Right atrium auricular region (tissue), 2 donors: ENCODE results near the gene SLBP. TPM values are rescaled to one million over a fixed set of nuclear protein-coding genes. Genes with fewer than 3 reads are reported as not detected.

ENCODE experiments used
- DNase-seq: peaks from one replicate; pipeline ENCODE4 v3.0.0-alpha.2; 2019; ENCODE audit warnings: low spot score
- H3K27ac ChIP-seq, 2 donors: fragments of 200-600 bp; sonication (generic); 1 replicate in 1 of 2; 2 replicates in 1 of 2; pipeline ENCODE4 v1.5.1; 2016 to 2019
- H3K27me3 ChIP-seq, 2 donors: fragments of 200-600 bp; sonication (generic); one replicate each; pipeline versions ENCODE4 v1.5.1 to v1.6.0; 2017 to 2019
- H3K36me3 ChIP-seq: fragments of 200-600 bp; sonication (generic); one replicate; pipeline ENCODE4 v1.5.1; 2016
- H3K4me1 ChIP-seq, 2 donors: fragments of 200-600 bp; sonication (generic); one replicate each; pipeline versions ENCODE4 v1.5.1 to v1.6.0; 2017 to 2019
- H3K4me3 ChIP-seq, 2 donors: fragments of 200-600 bp; sonication (generic); 1 replicate in 1 of 2; 2 replicates in 1 of 2; pipeline ENCODE4 v1.5.1; 2017 to 2019; ENCODE audit warnings: mild to moderate bottlenecking in 1 of 2, moderate library complexity in 1 of 2
- H3K9me3 ChIP-seq, 2 donors: fragments of 200-600 bp; sonication (generic); one replicate each; pipeline ENCODE4 v1.5.1; 2019
- total RNA-seq, 2 donors: library from RNA; depleted of rRNA; stranded (reverse); fragments of >200 nt; gene quantifications; one replicate each; pipeline ENCODE4 v1.1.0, GENCODE V29; 2016
- TF ChIP-seq, protein P1 (sequence below), 2 donors: fragments of 200-600 bp; sonication (generic); IDR thresholded peaks; one replicate each; pipeline ENCODE4 v1.5.1; 2019; ENCODE audit warnings: antibody characterized with exemption in 2 of 2

The SLBP gene
- total RNA-seq, 2 donors from 2014 or later = 15.6 to 20.1 TPM

DNA sequence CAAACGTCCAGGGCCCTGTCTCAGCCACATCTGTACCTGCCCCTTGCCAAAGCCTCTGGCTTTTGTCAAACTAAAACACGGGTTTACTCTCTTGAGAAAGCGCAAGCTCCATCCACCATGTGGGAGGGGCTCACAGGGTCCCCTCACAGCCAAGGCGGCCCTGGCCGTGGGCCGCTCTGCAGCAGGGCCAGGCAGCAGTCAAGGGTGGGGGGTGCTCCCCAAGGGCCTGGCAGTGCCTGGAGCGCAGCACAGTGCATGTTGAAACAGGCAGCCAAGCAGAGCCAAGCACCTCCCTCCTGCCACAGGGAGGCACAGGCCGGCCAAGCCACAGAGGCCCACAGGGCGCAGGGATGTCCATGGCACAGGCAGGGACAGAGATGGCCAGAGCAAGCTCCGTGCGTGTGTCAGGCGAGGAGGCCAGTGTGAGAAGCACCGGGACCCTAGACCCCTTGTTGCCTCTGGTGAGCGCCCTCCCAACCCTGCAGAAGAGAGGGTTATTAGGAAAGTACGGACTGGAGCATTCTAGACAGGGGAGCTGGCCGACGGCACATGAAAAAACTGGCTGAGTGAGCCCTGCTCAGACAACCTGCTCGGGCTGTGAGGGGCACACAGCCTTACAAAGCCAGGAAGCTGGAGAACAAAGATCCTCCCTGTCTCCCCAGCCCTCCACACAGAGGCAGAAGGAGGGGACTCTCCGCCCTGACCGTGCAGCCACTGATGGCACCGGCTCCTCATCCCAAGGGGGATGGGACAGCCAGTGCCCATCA, 67.0 kb downstream of the SLBP start:
- no peak for DNase-seq
- Histone ChIP-seq H3K4me3 (no peak overlapping the region), H3K36me3 (no peaks in the 10 kb centered on the region), H3K27me3 (no peaks in the 10 kb centered on the region), H3K9me3 (no peaks in the 10 kb centered on the region), H3K27ac (no peak overlapping the region), H3K4me1 (peaks cover 0 to 7% of the 10 kb centered on the region in 2 donors)
- TF ChIP-seq, protein P1, sequence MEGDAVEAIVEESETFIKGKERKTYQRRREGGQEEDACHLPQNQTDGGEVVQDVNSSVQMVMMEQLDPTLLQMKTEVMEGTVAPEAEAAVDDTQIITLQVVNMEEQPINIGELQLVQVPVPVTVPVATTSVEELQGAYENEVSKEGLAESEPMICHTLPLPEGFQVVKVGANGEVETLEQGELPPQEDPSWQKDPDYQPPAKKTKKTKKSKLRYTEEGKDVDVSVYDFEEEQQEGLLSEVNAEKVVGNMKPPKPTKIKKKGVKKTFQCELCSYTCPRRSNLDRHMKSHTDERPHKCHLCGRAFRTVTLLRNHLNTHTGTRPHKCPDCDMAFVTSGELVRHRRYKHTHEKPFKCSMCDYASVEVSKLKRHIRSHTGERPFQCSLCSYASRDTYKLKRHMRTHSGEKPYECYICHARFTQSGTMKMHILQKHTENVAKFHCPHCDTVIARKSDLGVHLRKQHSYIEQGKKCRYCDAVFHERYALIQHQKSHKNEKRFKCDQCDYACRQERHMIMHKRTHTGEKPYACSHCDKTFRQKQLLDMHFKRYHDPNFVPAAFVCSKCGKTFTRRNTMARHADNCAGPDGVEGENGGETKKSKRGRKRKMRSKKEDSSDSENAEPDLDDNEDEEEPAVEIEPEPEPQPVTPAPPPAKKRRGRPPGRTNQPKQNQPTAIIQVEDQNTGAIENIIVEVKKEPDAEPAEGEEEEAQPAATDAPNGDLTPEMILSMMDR (IDR thresholded peaks at IDR 0.05) = no peak

DNA sequence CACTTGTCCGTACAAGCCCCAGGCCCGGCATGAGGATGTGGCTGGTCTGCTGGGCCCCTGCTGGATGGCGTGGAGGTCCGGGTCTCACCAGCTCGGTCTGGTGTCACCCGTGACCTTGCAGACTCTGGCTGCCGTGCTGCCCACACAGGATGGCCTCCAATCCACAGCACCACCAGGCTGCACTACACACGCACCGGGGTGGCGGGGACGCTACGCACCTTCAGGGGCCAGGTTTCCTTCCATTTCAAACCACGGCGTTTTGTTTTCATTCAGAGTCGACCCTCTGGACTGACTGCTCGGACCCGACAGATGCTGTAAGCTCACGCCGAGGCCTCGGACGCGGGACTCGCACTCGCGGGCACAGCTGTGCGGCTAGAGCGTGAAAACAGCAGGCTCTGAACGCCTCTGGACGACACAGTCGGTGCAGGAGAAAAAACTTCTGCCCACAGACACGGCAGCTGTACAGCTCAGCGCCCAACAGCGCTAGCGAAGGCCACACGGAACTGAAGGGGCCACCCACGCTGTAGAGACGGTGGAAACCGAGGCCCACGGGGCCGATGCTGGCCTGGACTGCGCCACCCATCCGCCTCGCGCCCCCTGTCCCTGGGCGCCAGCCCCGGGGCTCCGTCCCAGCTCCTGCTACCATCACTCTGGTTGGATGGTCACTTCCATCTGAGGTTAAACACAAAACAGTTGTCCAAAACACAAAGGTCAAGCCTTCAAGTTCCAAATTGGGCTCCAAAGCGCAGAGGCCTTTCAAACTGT, 68.0 kb downstream of the SLBP start:
- Histone ChIP-seq H3K4me3 (no peak overlapping the region), H3K27ac (no peak overlapping the region), H3K27me3 (no peaks in the 10 kb centered on the region), H3K4me1 (peaks cover 0 to 7% of the 10 kb centered on the region in 2 donors), H3K9me3 (no peaks in the 10 kb centered on the region), H3K36me3 (no peaks in the 10 kb centered on the region)
- no peak for DNase-seq
- TF ChIP-seq, protein P1 (IDR thresholded peaks at IDR 0.05) = no peak

Other genes starting within 250 kb of the SLBP start
- gene FAM53A, start 28.0 kb downstream of the SLBP start, total RNA-seq = 1 to 10 TPM; 1.0 to 1.9 TPM
- gene TMEM129, start 9.0 kb upstream of the SLBP start, total RNA-seq = 10 to 100 TPM; 59.0 to 75.4 TPM
- gene TACC3, start 9.2 kb upstream of the SLBP start, total RNA-seq = 1 to 10 TPM; 3.7 to 5.3 TPM
- gene FGFR3, start 81.0 kb upstream of the SLBP start, total RNA-seq = 10 to 100 TPM in 1 of 2 donors, 1 to 10 TPM in 1; 2.6 to 15.4 TPM
- 10 to 100 TPM; 32.1 to 34.5 TPM for gene LETM1, start 143.8 kb upstream of the SLBP start, total RNA-seq
- gene NSD2, start 159.1 kb upstream of the SLBP start, total RNA-seq = 10 to 100 TPM; 23.8 to 36.3 TPM